Measurements from ENCODE around the gene STAU1.

The STAU1 gene

GRCh38 chr20:49133571-49133970 is 54.6 kb downstream of the STAU1 start:
- Histone ChIP-seq H3K27me3 (ENCODE audit: control insufficient read depth in 2 of 2, insufficient read depth in 2 of 2, low read length in 2 of 2) (no peaks in the 10 kb centered on the region), H3K9me3 (ENCODE audit: control insufficient read depth in 2 of 2, low read length in 2 of 2) (no peaks in the 10 kb centered on the region), H3K27ac (ENCODE audit: low read depth in 2 of 2, low read length in 2 of 2) (no peak overlapping the region), H3K4me1 (ENCODE audit: control insufficient read depth in 2 of 2, insufficient read depth in 2 of 2, low read length in 2 of 2) (no peaks in the 10 kb centered on the region), H3K9ac (ENCODE audit: low read depth in 1 of 2, low read length in 2 of 2) (no peak overlapping the region), H3K36me3 (ENCODE audit: control insufficient read depth in 2 of 2, insufficient read depth in 2 of 2, low read length in 2 of 2) (peaks cover 15 to 19% of the 10 kb centered on the region in 2 donors), H3K4me3 (ENCODE audit: low read length in 2 of 2) (no peak overlapping the region)

- H3K27ac ChIP-seq (ENCODE audit: low read depth in 2 of 2, low read length in 2 of 2), result no peak overlapping the region
- peaks cover 18 to 19% of the 10 kb centered on the region in 2 donors for H3K36me3 ChIP-seq (ENCODE audit: control insufficient read depth in 2 of 2, insufficient read depth in 2 of 2, low read length in 2 of 2)
- H3K27me3 ChIP-seq (ENCODE audit: control insufficient read depth in 2 of 2, insufficient read depth in 2 of 2, low read length in 2 of 2), result no peaks in the 10 kb centered on the region
- no peaks in the 10 kb centered on the region for H3K4me1 ChIP-seq (ENCODE audit: control insufficient read depth in 2 of 2, insufficient read depth in 2 of 2, low read length in 2 of 2)
- H3K9me3 ChIP-seq (ENCODE audit: control insufficient read depth in 2 of 2, low read length in 2 of 2), result no peaks in the 10 kb centered on the region
- H3K4me3 ChIP-seq (ENCODE audit: low read length in 2 of 2), result no peak overlapping the region
- no peak overlapping the region for H3K9ac ChIP-seq (ENCODE audit: low read depth in 1 of 2, low read length in 2 of 2)
These were observed 55.1 kb downstream of the STAU1 start for GRCh38 chr20:49132995-49133478.

- no peaks in the 10 kb centered on the region for H3K9me3 ChIP-seq (ENCODE audit: control insufficient read depth in 2 of 2, low read length in 2 of 2)
- H3K4me1 ChIP-seq (ENCODE audit: control insufficient read depth in 2 of 2, insufficient read depth in 2 of 2, low read length in 2 of 2), result no peaks in the 10 kb centered on the region
- no peak overlapping the region for H3K9ac ChIP-seq (ENCODE audit: low read depth in 1 of 2, low read length in 2 of 2)
- H3K4me3 ChIP-seq (ENCODE audit: low read length in 2 of 2), result no peak overlapping the region
- peaks cover 36 to 44% of the 10 kb centered on the region in 2 donors for H3K36me3 ChIP-seq (ENCODE audit: control insufficient read depth in 2 of 2, insufficient read depth in 2 of 2, low read length in 2 of 2)
- no peaks in the 10 kb centered on the region for H3K27me3 ChIP-seq (ENCODE audit: control insufficient read depth in 2 of 2, insufficient read depth in 2 of 2, low read length in 2 of 2)
- no peak overlapping the region for H3K27ac ChIP-seq (ENCODE audit: low read depth in 2 of 2, low read length in 2 of 2)
These were observed 64.2 kb downstream of the STAU1 start for GRCh38 chr20:49123982-49124381.

GRCh38 chr20:49122920-49123319 is 65.2 kb downstream of the STAU1 start:
- no peaks in the 10 kb centered on the region for H3K4me1 ChIP-seq (ENCODE audit: control insufficient read depth in 2 of 2, insufficient read depth in 2 of 2, low read length in 2 of 2)
- H3K9me3 ChIP-seq (ENCODE audit: control insufficient read depth in 2 of 2, low read length in 2 of 2), result no peaks in the 10 kb centered on the region
- H3K27ac ChIP-seq (ENCODE audit: low read depth in 2 of 2, low read length in 2 of 2), result no peak overlapping the region
- H3K27me3 ChIP-seq (ENCODE audit: control insufficient read depth in 2 of 2, insufficient read depth in 2 of 2, low read length in 2 of 2), result no peaks in the 10 kb centered on the region
- H3K9ac ChIP-seq (ENCODE audit: low read depth in 1 of 2, low read length in 2 of 2), result no peak overlapping the region
- H3K4me3 ChIP-seq (ENCODE audit: low read length in 2 of 2), result no peak overlapping the region
- peaks cover 41 to 50% of the 10 kb centered on the region in 2 donors for H3K36me3 ChIP-seq (ENCODE audit: control insufficient read depth in 2 of 2, insufficient read depth in 2 of 2, low read length in 2 of 2)

- Histone ChIP-seq H3K27me3 (ENCODE audit: control insufficient read depth in 2 of 2, insufficient read depth in 2 of 2, low read length in 2 of 2) (no peaks in the 10 kb centered on the region), H3K27ac (ENCODE audit: low read depth in 2 of 2, low read length in 2 of 2) (no peak overlapping the region), H3K4me3 (ENCODE audit: low read length in 2 of 2) (no peak overlapping the region), H3K4me1 (ENCODE audit: control insufficient read depth in 2 of 2, insufficient read depth in 2 of 2, low read length in 2 of 2) (no peaks in the 10 kb centered on the region), H3K9ac (ENCODE audit: low read depth in 1 of 2, low read length in 2 of 2) (no peak overlapping the region), H3K36me3 (ENCODE audit: control insufficient read depth in 2 of 2, insufficient read depth in 2 of 2, low read length in 2 of 2) (peaks cover 60 to 73% of the 10 kb centered on the region in 2 donors), H3K9me3 (ENCODE audit: control insufficient read depth in 2 of 2, low read length in 2 of 2) (no peaks in the 10 kb centered on the region)
These were observed 68.1 kb downstream of the STAU1 start for GRCh38 chr20:49119988-49120387.

- Histone ChIP-seq H3K36me3 (ENCODE audit: control insufficient read depth in 2 of 2, insufficient read depth in 2 of 2, low read length in 2 of 2) (peaks cover 57 to 76% of the 10 kb centered on the region in 2 donors), H3K9me3 (ENCODE audit: control insufficient read depth in 2 of 2, low read length in 2 of 2) (no peaks in the 10 kb centered on the region), H3K27ac (ENCODE audit: low read depth in 2 of 2, low read length in 2 of 2) (no peak overlapping the region), H3K4me1 (ENCODE audit: control insufficient read depth in 2 of 2, insufficient read depth in 2 of 2, low read length in 2 of 2) (no peaks in the 10 kb centered on the region), H3K4me3 (ENCODE audit: low read length in 2 of 2) (no peak overlapping the region), H3K27me3 (ENCODE audit: control insufficient read depth in 2 of 2, insufficient read depth in 2 of 2, low read length in 2 of 2) (no peaks in the 10 kb centered on the region), H3K9ac (ENCODE audit: low read depth in 1 of 2, low read length in 2 of 2) (no peak overlapping the region)
These were observed 69.8 kb downstream of the STAU1 start for GRCh38 chr20:49118307-49118706.

GRCh38 chr20:49115564-49115963 is 72.6 kb downstream of the STAU1 start:
- no peaks in the 10 kb centered on the region for H3K4me1 ChIP-seq (ENCODE audit: control insufficient read depth in 2 of 2, insufficient read depth in 2 of 2, low read length in 2 of 2)

GRCh38 chr20:49112596-49113274 is 75.4 kb downstream of the STAU1 start:
- no peak overlapping the region for H3K4me3 ChIP-seq (ENCODE audit: low read length in 2 of 2)
- H3K36me3 ChIP-seq (ENCODE audit: control insufficient read depth in 2 of 2, insufficient read depth in 2 of 2, low read length in 2 of 2), result peaks cover 41 to 55% of the 10 kb centered on the region in 2 donors
- H3K27ac ChIP-seq (ENCODE audit: low read depth in 2 of 2, low read length in 2 of 2), result no peak overlapping the region
- H3K9ac ChIP-seq (ENCODE audit: low read depth in 1 of 2, low read length in 2 of 2), result no peak overlapping the region
- no peaks in the 10 kb centered on the region for H3K9me3 ChIP-seq (ENCODE audit: control insufficient read depth in 2 of 2, low read length in 2 of 2)
- H3K4me1 ChIP-seq (ENCODE audit: control insufficient read depth in 2 of 2, insufficient read depth in 2 of 2, low read length in 2 of 2), result no peaks in the 10 kb centered on the region
- no peaks in the 10 kb centered on the region for H3K27me3 ChIP-seq (ENCODE audit: control insufficient read depth in 2 of 2, insufficient read depth in 2 of 2, low read length in 2 of 2)

More at GRCh38 chr20:49115564-49115963, 72.6 kb downstream of the STAU1 start:
- H3K27ac ChIP-seq (ENCODE audit: low read depth in 2 of 2, low read length in 2 of 2), result no peak overlapping the region
- H3K4me3 ChIP-seq (ENCODE audit: low read length in 2 of 2), result no peak overlapping the region
- H3K9me3 ChIP-seq (ENCODE audit: control insufficient read depth in 2 of 2, low read length in 2 of 2), result no peaks in the 10 kb centered on the region
- peaks cover 57 to 76% of the 10 kb centered on the region in 2 donors for H3K36me3 ChIP-seq (ENCODE audit: control insufficient read depth in 2 of 2, insufficient read depth in 2 of 2, low read length in 2 of 2)
- no peak overlapping the region for H3K9ac ChIP-seq (ENCODE audit: low read depth in 1 of 2, low read length in 2 of 2)
- H3K27me3 ChIP-seq (ENCODE audit: control insufficient read depth in 2 of 2, insufficient read depth in 2 of 2, low read length in 2 of 2), result no peaks in the 10 kb centered on the region

GRCh38 chr20:49110767-49111694 is 77.1 kb downstream of the STAU1 start:
- H3K36me3 ChIP-seq (ENCODE audit: control insufficient read depth in 2 of 2, insufficient read depth in 2 of 2, low read length in 2 of 2), result peaks cover 29 to 41% of the 10 kb centered on the region in 2 donors
- H3K9ac ChIP-seq (ENCODE audit: low read depth in 1 of 2, low read length in 2 of 2), result no peak overlapping the region
- H3K4me3 ChIP-seq (ENCODE audit: low read length in 2 of 2), result no peak overlapping the region
- no peak overlapping the region for H3K27ac ChIP-seq (ENCODE audit: low read depth in 2 of 2, low read length in 2 of 2)
- H3K4me1 ChIP-seq (ENCODE audit: control insufficient read depth in 2 of 2, insufficient read depth in 2 of 2, low read length in 2 of 2), result no peaks in the 10 kb centered on the region
- no peaks in the 10 kb centered on the region for H3K9me3 ChIP-seq (ENCODE audit: control insufficient read depth in 2 of 2, low read length in 2 of 2)
- no peaks in the 10 kb centered on the region for H3K27me3 ChIP-seq (ENCODE audit: control insufficient read depth in 2 of 2, insufficient read depth in 2 of 2, low read length in 2 of 2)

GRCh38 chr20:49106328-49106727 is 81.8 kb downstream of the STAU1 start:
- no peaks in the 10 kb centered on the region for H3K4me1 ChIP-seq (ENCODE audit: control insufficient read depth in 2 of 2, insufficient read depth in 2 of 2, low read length in 2 of 2)
- no peaks in the 10 kb centered on the region for H3K9me3 ChIP-seq (ENCODE audit: control insufficient read depth in 2 of 2, low read length in 2 of 2)
- no peak overlapping the region for H3K27ac ChIP-seq (ENCODE audit: low read depth in 2 of 2, low read length in 2 of 2)
- no peaks in the 10 kb centered on the region for H3K27me3 ChIP-seq (ENCODE audit: control insufficient read depth in 2 of 2, insufficient read depth in 2 of 2, low read length in 2 of 2)
- no peak overlapping the region for H3K4me3 ChIP-seq (ENCODE audit: low read length in 2 of 2)
- H3K36me3 ChIP-seq (ENCODE audit: control insufficient read depth in 2 of 2, insufficient read depth in 2 of 2, low read length in 2 of 2), result peaks cover 25 to 34% of the 10 kb centered on the region in 2 donors
- H3K9ac ChIP-seq (ENCODE audit: low read depth in 1 of 2, low read length in 2 of 2), result no peak overlapping the region
